Smooth muscle cell (in vitro differentiated cells): ENCODE measurements around the gene RERG. TPM values are rescaled to one million over a fixed set of nuclear protein-coding genes. Genes with fewer than 3 reads are reported as not detected.

Source experiments
- DNase-seq: peaks from one replicate; lab custom pipeline; 2025; ENCODE audit not compliant: unreplicated experiment; lab: John Stamatoyannopoulos, UW
- H2AFZ ChIP-seq: fragments of 200-600 bp; sonication (generic); 2 replicates; pipeline ENCODE4 v1.6.0; 2016; ENCODE audit warnings: antibody characterized with exemption, low read depth, mild to moderate bottlenecking
- H3F3A ChIP-seq: fragments of 200-600 bp; sonication (generic); 2 replicates; pipeline ENCODE4 v1.6.0; 2017; ENCODE audit warnings: antibody characterized with exemption, low read depth
- H3K27ac ChIP-seq: fragments of 200-600 bp; sonication (generic); 2 replicates; pipeline ENCODE4 v1.5.1; 2016; ENCODE audit warnings: low read depth, mild to moderate bottlenecking
- H3K27me3 ChIP-seq: fragments of 200-600 bp; sonication (generic); 2 replicates; pipeline ENCODE4 v1.6.1; 2016; ENCODE audit warnings: low read depth, mild to moderate bottlenecking
- H3K36me3 ChIP-seq: fragments of 200-600 bp; sonication (generic); 2 replicates; pipeline ENCODE4 v1.5.1; 2016; ENCODE audit warnings: low read depth
- H3K4me1 ChIP-seq: fragments of 200-600 bp; sonication (generic); 2 replicates; pipeline ENCODE4 v1.5.1; 2016; ENCODE audit warnings: low read depth
- H3K4me2 ChIP-seq: fragments of 200-600 bp; sonication (generic); 2 replicates; pipeline ENCODE4 v1.6.0; 2016; ENCODE audit warnings: mild to moderate bottlenecking
- H3K4me3 ChIP-seq: fragments of 200-600 bp; sonication (generic); 2 replicates; pipeline ENCODE4 v1.5.1; 2016; ENCODE audit warnings: mild to moderate bottlenecking
- H3K79me2 ChIP-seq: fragments of 200-600 bp; sonication (generic); 2 replicates; pipeline ENCODE4 v1.6.0; 2016; ENCODE audit warnings: low read depth, mild to moderate bottlenecking
- H3K9ac ChIP-seq: fragments of 200-600 bp; sonication (generic); 2 replicates; pipeline ENCODE4 v1.6.0; 2016; ENCODE audit warnings: low read depth
- H3K9me3 ChIP-seq: fragments of 200-600 bp; sonication (generic); replicated peaks from 2 replicates; pipeline ENCODE4 v1.5.1; 2016; ENCODE audit warnings: low read depth
- H4K20me1 ChIP-seq: fragments of 200-600 bp; sonication (generic); 2 replicates; pipeline ENCODE4 v1.6.0; 2016; ENCODE audit warnings: low read depth
- CTCF ChIP-seq: fragments of 200-600 bp; sonication (generic); IDR thresholded peaks from 2 replicates; pipeline ENCODE4 v1.5.1; 2017; ENCODE audit warnings: borderline replicate concordance, mild to moderate bottlenecking, antibody characterized with exemption; ENCODE audit not compliant: insufficient read depth, poor library complexity, severe bottlenecking
- WGBS: methylation state at CpG from one replicate; pipeline ENCODE4 v1.1.7; 2016; ENCODE audit warnings: low lambda C conversion rate; 5-methylcytosine and 5-hydroxymethylcytosine counted together
- polyA plus RNA-seq: library from polyadenylated mRNA; unstranded; fragments of >200 nt; fragmentation: Nextera tagmentation; extraction: Ambion mirVana; gene quantifications from 2 replicates; pipeline ENCODE4 v1.2.1, GENCODE V29; 2016
- total RNA-seq: library from RNA; depleted of rRNA; stranded (reverse); fragments of >200 nt; gene quantifications from 2 replicates; pipeline ENCODE4 v1.2.3, GENCODE V29; 2014

The RERG gene
- total and polyA plus RNA-seq, 2 experiments from 2014 or later, result 0.04 TPM; not detected in 1

- Histone ChIP-seq H3K79me2 (no peaks in the 10 kb centered on the region), H3K27me3 (no peaks in the 10 kb centered on the region), H2AFZ (no peak overlapping the region), H3K9me3 (no peaks in the 10 kb centered on the region), H4K20me1 (no peaks in the 10 kb centered on the region), H3K9ac (no peak overlapping the region), H3K4me2 (no peak overlapping the region), H3K4me3 (no peak overlapping the region), H3K36me3 (no peaks in the 10 kb centered on the region), H3K27ac (no peak overlapping the region), H3F3A (no peaks in the 10 kb centered on the region), H3K4me1 (no peaks in the 10 kb centered on the region)
- no peak for DNase-seq
- WGBS, result 63% methylated on average over 1 of the region's 1 CpG
- no peak for TF ChIP-seq CTCF
Observed at GRCh38 chr12:15209782-15210181, 11.4 kb downstream of the RERG start.

- Histone ChIP-seq H3K4me2 (no peak overlapping the region), H2AFZ (no peak overlapping the region), H3K27ac (no peak overlapping the region)
Observed at GRCh38 chr12:15208871-15209656, 12.2 kb downstream of the RERG start.

GRCh38 chr12:15208140-15208539, 13.1 kb downstream of the RERG start:
- Histone ChIP-seq H3K9ac (no peak overlapping the region), H3K79me2 (no peaks in the 10 kb centered on the region), H3K9me3 (no peaks in the 10 kb centered on the region), H3K27ac (no peak overlapping the region), H4K20me1 (no peaks in the 10 kb centered on the region), H3K4me2 (no peak overlapping the region), H3K4me1 (no peaks in the 10 kb centered on the region), H3K36me3 (no peaks in the 10 kb centered on the region), H3K4me3 (no peak overlapping the region), H3K27me3 (no peaks in the 10 kb centered on the region), H2AFZ (no peak overlapping the region), H3F3A (no peaks in the 10 kb centered on the region)
- no peak for DNase-seq
- WGBS, result 89% methylated on average over 2 of the region's 2 CpGs
- TF ChIP-seq CTCF, result peak; percentile 31

More at GRCh38 chr12:15208871-15209656, 12.2 kb downstream of the RERG start:
- TF ChIP-seq CTCF, result no peak
- DNase-seq, result no peak
- Histone ChIP-seq H4K20me1 (no peaks in the 10 kb centered on the region), H3K9me3 (no peaks in the 10 kb centered on the region), H3K4me1 (no peaks in the 10 kb centered on the region), H3F3A (no peaks in the 10 kb centered on the region), H3K79me2 (no peaks in the 10 kb centered on the region), H3K4me3 (no peak overlapping the region), H3K9ac (no peak overlapping the region), H3K36me3 (no peaks in the 10 kb centered on the region), H3K27me3 (no peaks in the 10 kb centered on the region)
- 94% methylated on average over 7 of the region's 7 CpGs for WGBS
